Subcutaneous abdominal adipose tissue (tissue), 5 donors: ENCODE measurements around the gene CEACAM16.
"Not testable (repeated sequence)": the region's sequence is repeated elsewhere in the genome, so short reads cannot be mapped to it uniquely, and the experiment has no call there.

ENCODE experiments used
- H3K27ac ChIP-seq: one replicate; pipeline ENCODE4 v1.7.0; 2013; ENCODE audit warnings: low read depth, mild to moderate bottlenecking, inconsistent platforms, low read length, moderate library complexity
- H3K27me3 ChIP-seq, 5 donors: one replicate each; pipeline ENCODE4 v1.7.0; 2013; ENCODE audit warnings: low read length in 5 of 5, inconsistent platforms in 1 of 5; ENCODE audit not compliant: control insufficient read depth in 5 of 5, insufficient read depth in 4 of 5
- H3K36me3 ChIP-seq, 5 donors: one replicate each; pipeline ENCODE4 v1.7.0; 2013; ENCODE audit warnings: low read length in 5 of 5; ENCODE audit not compliant: control insufficient read depth in 5 of 5, insufficient read depth in 5 of 5
- H3K4me1 ChIP-seq, 5 donors: one replicate each; pipeline ENCODE4 v1.7.0; 2013; ENCODE audit warnings: low read length in 5 of 5, mild to moderate bottlenecking in 3 of 5, moderate library complexity in 1 of 5; ENCODE audit not compliant: control insufficient read depth in 5 of 5, insufficient read depth in 5 of 5
- H3K4me3 ChIP-seq, 5 donors: one replicate each; pipeline ENCODE4 v1.7.0; 2013; ENCODE audit warnings: low read length in 5 of 5, low read depth in 1 of 5
- H3K9ac ChIP-seq, 5 donors: one replicate each; pipeline ENCODE4 v1.7.0; 2013; ENCODE audit warnings: low read length in 5 of 5, mild to moderate bottlenecking in 4 of 5, moderate library complexity in 3 of 5
- H3K9me3 ChIP-seq, 5 donors: one replicate each; pipeline ENCODE4 v1.7.0; 2013; ENCODE audit warnings: low read length in 5 of 5; ENCODE audit not compliant: control insufficient read depth in 5 of 5
- donor health status: healthy.
- donor health status: healthy.
- donor health status: healthy.
- donor health status: healthy.
- donor health status: healthy.

CEACAM16 gene

GRCh38 chr19:44710483-44710882, 11.5 kb downstream of the CEACAM16 start:
- Histone ChIP-seq H3K27me3 (peaks cover 0 to 10% (median 0%) of the 10 kb centered on the region in 5 donors), H3K9me3 (peaks cover 0 to 12% (median 8%) of the 10 kb centered on the region in 5 donors), H3K4me1 (peaks cover 0 to 9% (median 0%) of the 10 kb centered on the region in 5 donors), H3K27ac (no peak overlapping the region), H3K4me3 (no peak overlapping the region), H3K9ac (no peak overlapping the region), H3K36me3 (no peaks in the 10 kb centered on the region)

GRCh38 chr19:44712864-44713515, 14.0 kb downstream of the CEACAM16 start:
- H3K27ac ChIP-seq, result no peak overlapping the region
- peaks cover 0 to 7% (median 0%) of the 10 kb centered on the region in 5 donors for H3K27me3 ChIP-seq
- H3K4me1 ChIP-seq, result peaks cover 0 to 11% (median 0%) of the 10 kb centered on the region in 5 donors
- H3K36me3 ChIP-seq, result no peaks in the 10 kb centered on the region
- no peak overlapping the region for H3K4me3 ChIP-seq
- H3K9me3 ChIP-seq, result peaks cover 0 to 16% (median 8%) of the 10 kb centered on the region in 5 donors
- H3K9ac ChIP-seq, result no peak overlapping the region

GRCh38 chr19:44714597-44715169, 15.7 kb downstream of the CEACAM16 start:
- Histone ChIP-seq H3K9me3 (peaks cover 0 to 16% (median 8%) of the 10 kb centered on the region in 5 donors), H3K27ac (no peak overlapping the region), H3K27me3 (peaks cover 0 to 2% (median 0%) of the 10 kb centered on the region in 5 donors), H3K36me3 (no peaks in the 10 kb centered on the region), H3K4me3 (no peak overlapping the region), H3K4me1 (peaks cover 4 to 25% (median 12%) of the 10 kb centered on the region in 5 donors), H3K9ac (no peak overlapping the region)

GRCh38 chr19:44717603-44718002, 18.7 kb downstream of the CEACAM16 start:
- Histone ChIP-seq H3K36me3 (no peaks in the 10 kb centered on the region), H3K9me3 (peaks cover 0 to 16% (median 8%) of the 10 kb centered on the region in 5 donors), H3K27ac (no peak overlapping the region), H3K4me3 (no peak overlapping the region), H3K27me3 (peaks cover 0 to 4% (median under 1%) of the 10 kb centered on the region in 5 donors), H3K4me1 (peaks cover 4 to 28% (median 22%) of the 10 kb centered on the region in 5 donors), H3K9ac (no peak overlapping the region)

- H3K36me3 ChIP-seq, result no peaks in the 10 kb centered on the region
- peaks cover 0 to 16% (median 8%) of the 10 kb centered on the region in 5 donors for H3K9me3 ChIP-seq
- peaks cover 4 to 37% (median 26%) of the 10 kb centered on the region in 5 donors for H3K4me1 ChIP-seq
- H3K27ac ChIP-seq, result peak overlapping the region; percentile 42
- peak overlapping the region in 3 of 5 donors; percentile 2 to 50 (median 45) for H3K4me3 ChIP-seq
- H3K27me3 ChIP-seq, result peaks cover 0 to 3% (median 2%) of the 10 kb centered on the region in 5 donors
- H3K9ac ChIP-seq, result peak overlapping the region in 2 of 5 donors; percentile 55
Observed at GRCh38 chr19:44718441-44719261, 19.7 kb downstream of the CEACAM16 start.

DNA sequence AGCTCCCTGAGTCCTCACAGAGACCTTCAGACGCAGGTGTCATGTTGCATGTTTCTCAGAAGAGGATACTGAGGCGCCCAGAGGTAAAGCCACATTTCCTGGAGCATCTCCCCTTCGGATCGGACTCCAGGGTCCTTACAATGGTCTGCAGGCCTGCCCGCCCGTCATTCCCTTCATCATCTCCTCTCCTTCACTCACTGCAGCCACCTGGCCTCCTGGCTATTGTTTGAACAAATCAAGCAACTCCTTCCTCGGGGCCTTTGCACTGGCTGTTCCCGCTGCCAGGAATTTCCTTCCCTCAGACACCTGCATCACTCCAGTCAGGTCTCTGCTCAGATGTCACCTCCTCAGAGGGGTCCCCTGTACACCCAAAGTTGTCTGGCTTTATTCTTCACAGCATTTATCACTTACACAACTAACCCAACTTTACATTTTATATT, 20.3 kb downstream of the CEACAM16 start:
- peak overlapping the region; percentile 42 for H3K27ac ChIP-seq
- H3K36me3 ChIP-seq, result no peaks in the 10 kb centered on the region
- H3K27me3 ChIP-seq, result peaks cover 0 to 3% (median 2%) of the 10 kb centered on the region in 5 donors
- peaks cover 4 to 43% (median 32%) of the 10 kb centered on the region in 5 donors for H3K4me1 ChIP-seq
- no peak overlapping the region for H3K4me3 ChIP-seq
- H3K9ac ChIP-seq, result no peak overlapping the region
- peaks cover 0 to 16% (median 8%) of the 10 kb centered on the region in 5 donors for H3K9me3 ChIP-seq

GRCh38 chr19:44720396-44720795, 21.4 kb downstream of the CEACAM16 start:
- peaks cover 6 to 52% (median 36%) of the 10 kb centered on the region in 5 donors for H3K4me1 ChIP-seq
- H3K27me3 ChIP-seq, H3K4me3 ChIP-seq, H3K9ac ChIP-seq, H3K9me3 ChIP-seq, H3K36me3 ChIP-seq, H3K27ac ChIP-seq: not testable (repeated sequence)

GRCh38 chr19:44720945-44721344, 22.0 kb downstream of the CEACAM16 start:
- no peak overlapping the region for H3K27ac ChIP-seq
- H3K4me3 ChIP-seq, result no peak overlapping the region
- no peaks in the 10 kb centered on the region for H3K9me3 ChIP-seq
- no peaks in the 10 kb centered on the region for H3K36me3 ChIP-seq
- no peak overlapping the region for H3K9ac ChIP-seq
- H3K4me1 ChIP-seq, result peaks cover 6 to 56% (median 39%) of the 10 kb centered on the region in 5 donors
- peaks cover 0 to 6% (median 3%) of the 10 kb centered on the region in 5 donors for H3K27me3 ChIP-seq

- not testable (repeated sequence) for H3K4me3 ChIP-seq, H3K36me3 ChIP-seq, H3K27ac ChIP-seq, H3K27me3 ChIP-seq, H3K9ac ChIP-seq, H3K9me3 ChIP-seq
- peaks cover 6 to 56% (median 39%) of the 10 kb centered on the region in 5 donors for H3K4me1 ChIP-seq
Observed at GRCh38 chr19:44721369-44721768, 22.4 kb downstream of the CEACAM16 start.
